ENCODE data around the gene RAB3IL1.
"Not testable (repeated sequence)": the region's sequence is repeated elsewhere in the genome, so short reads cannot be mapped to it uniquely, and the experiment has no call there.

The RAB3IL1 gene, protein sequence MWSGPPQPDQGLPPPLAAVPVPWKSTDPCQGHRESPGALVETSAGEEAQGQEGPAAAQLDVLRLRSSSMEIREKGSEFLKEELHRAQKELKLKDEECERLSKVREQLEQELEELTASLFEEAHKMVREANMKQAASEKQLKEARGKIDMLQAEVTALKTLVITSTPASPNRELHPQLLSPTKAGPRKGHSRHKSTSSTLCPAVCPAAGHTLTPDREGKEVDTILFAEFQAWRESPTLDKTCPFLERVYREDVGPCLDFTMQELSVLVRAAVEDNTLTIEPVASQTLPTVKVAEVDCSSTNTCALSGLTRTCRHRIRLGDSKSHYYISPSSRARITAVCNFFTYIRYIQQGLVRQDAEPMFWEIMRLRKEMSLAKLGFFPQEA

DNA sequence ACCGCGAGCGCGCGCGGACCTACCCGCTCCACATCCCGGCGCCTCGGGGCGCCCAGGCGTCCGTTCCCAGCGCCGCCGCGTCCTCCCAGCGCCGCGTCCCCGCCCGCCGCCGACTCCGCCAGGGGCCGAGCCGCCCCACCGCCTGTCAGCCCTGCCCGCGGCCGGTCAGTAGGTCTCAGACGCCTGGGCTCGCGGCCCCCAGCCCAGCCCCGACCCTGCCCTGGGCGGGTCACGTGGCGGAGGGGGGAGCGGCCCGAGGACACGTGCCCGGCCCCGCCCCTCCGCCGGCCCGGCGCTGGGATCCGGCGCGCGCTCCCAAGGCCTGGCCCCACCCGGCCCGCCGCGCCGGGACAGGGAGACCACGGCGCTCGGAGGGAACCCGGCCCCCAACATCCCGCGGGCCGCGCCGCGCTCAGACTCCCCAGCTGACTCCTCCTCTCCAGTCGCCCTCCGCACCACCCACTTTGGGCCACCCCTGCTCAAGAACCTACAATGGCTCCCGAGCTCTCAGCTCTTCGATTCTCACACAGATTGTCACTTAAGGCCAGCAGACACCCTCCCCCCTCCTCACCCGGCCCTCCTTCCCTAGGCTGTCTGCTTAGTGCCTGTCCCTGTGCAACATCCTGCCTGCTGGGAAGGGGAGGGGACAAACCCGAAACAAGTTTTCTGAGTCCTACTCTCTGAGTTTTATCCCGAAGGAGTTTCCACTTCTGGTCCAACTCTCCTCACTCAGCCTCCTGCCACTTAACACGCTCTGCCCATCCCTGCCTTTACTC lies at the start of gene RAB3IL1:
Gene RAB3IL1, minus strand, starts transcription at position 233 of the 776 bp plus-strand sequence. Its CDS starts 199 bp downstream, at position 34.
- no peak for DNase-seq

DNA sequence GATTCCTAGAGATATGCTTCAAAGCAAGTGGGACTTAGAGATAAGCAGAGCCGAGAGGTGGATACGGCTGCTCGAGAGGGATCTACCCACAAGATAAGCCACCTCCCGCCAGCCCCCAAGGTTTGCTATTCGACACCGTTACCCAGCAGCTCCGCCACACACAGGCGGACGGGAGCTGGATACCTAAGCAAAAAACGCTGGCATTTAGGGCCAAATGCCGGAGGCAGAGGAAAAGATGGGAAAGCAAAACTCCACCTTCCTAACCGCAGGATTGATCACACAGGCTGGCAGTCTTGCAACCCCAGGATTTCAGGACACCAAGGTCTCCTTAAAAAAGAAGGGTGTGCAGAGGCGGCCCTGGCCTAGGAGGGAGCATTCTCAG lies 49.4 kb upstream of the RAB3IL1 start:
- DNase-seq, result peak in 1 of 2 donors; percentile 87

DNA sequence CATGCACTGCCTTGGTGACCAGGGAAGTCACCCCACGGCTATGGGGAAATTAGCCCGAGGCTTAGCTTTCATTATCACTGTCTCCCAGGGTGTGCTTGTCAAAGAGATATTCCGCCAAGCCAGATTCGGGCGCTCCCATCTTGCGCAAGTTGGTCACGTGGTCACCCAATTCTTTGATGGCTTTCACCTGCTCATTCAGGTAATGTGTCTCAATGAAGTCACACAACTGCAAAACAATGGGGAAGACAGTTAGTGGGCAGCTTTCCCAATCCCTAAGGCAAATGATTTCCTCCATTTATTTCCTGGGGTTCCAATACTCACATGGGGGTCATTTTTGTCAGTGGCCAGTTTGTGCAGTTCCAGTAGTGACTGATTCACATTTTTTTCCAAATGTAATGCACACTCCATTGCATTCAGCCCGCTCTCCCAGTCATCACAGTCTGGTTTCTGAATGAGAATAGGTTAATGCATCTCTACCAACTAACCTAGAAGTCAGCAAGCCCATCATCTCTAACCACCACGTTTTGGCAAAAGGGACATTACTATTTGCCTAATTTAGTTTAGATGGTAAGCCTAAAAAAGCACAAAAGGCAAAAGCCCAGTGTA lies 47.4 kb upstream of the RAB3IL1 start:
- DNase-seq, result not testable (repeated sequence)

DNA sequence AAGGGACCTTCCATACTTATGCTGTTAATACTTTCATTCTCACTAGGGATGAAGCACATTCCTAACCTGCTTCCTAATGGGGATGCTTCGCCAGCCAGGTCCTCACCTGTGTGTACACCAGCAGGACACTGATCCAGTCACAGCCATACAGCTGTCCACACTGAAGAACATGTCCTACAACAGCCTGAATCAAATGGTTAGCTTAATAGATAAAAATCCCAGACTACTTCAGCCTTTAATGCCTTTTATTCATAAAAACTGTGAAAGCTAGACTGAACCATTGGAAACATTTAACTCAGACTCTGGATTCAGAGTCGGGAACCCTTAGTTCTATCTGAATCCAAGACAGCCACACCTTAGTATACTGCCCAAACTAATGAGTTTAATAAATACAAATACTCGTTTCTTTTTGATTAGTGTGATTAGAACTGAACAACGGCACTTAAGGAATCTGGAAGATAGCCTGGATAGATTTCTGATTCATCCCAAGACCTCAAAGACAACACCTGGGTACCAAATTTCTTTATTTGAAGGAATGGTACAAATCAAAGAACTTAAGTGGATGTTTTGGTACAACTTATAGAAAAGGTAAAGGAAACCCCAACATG lies 46.8 kb upstream of the RAB3IL1 start:
- DNase-seq, result peak in 1 of 2 donors; percentile 63

DNA sequence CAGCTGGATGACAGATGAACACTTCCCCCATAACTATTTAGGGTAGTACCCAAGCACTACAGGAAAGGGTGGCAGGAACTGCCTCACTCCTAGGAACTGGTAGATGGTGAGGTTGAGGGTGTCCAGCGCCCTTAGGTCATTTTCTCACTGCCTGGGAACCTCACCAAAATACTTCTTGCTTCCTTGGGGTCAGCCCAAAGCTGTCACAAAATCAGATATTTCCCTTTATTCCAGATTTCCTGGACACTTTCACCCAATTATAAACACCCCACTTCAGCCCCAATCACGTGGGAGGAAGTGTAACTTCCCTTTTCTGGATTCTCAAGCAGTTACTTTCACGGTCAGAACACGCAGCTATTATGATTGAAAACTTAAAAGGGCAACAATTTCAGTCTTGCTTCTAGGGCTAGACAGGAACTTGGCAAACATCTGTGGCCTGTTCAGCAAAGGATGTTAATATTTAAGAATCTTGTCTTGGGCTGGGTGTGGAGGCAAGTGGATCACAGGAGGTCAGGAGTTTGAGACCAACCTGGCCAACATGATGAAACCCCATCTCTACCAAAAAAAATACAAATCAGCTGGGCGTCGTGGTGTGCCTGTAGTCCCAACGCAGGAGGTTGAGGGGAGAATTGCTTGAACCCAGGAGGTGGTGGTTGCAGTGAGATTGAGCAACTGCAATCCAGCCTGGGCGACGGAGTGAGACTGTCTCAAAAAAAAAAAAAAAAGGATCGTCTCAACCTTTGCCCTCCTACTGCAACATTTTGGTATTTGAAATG lies 46.1 kb upstream of the RAB3IL1 start:
- DNase-seq, result peak; percentile 64 to 81

DNA sequence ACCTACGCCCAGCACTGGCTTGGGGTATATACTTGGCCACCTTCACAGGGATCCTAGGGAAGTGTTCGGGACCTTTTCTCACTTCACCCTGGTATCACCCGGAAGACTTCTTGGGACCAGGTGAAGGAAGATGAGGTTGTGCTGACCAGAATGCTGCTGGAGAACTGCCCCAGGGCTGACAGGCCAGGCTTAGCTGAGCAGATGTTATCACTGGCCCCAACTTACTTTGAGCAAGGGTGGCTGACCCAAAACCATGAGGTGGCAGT lies 45.6 kb upstream of the RAB3IL1 start:
- peak in 1 of 2 donors; percentile 70 for DNase-seq

DNA sequence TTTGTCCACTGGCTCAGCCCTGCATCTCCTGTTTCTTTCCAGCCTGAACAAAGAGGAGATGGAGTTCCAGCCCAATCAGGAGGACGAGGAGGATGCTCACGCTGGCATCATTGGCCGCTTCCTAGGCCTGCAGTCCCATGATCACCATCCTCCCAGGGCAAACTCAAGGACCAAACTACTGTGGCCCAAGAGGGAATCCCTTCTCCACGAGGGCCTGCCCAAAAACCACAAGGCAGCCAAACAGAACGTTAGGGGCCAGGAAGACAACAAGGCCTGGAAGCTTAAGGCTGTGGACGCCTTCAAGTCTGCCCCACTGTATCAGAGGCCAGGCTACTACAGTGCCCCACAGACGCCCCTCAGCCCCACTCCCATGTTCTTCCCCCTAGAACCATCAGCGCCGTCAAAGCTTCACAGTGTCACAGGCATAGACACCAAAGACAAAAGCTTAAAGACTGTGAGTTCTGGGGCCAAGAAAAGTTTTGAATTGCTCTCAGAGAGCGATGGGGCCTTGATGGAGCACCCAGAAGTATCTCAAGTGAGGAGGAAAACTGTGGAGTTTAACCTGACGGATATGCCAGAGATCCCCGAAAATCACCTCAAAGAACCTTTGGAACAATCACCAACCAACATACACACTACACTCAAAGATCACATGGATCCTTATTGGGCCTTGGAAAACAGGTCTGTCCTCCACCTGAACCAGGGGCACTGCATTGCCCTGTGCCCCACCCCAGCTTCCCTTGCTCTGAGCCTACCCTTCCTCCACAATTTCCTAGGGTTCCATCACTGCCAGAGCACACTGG lies 45.0 kb upstream of the RAB3IL1 start:
- no peak for DNase-seq

DNA sequence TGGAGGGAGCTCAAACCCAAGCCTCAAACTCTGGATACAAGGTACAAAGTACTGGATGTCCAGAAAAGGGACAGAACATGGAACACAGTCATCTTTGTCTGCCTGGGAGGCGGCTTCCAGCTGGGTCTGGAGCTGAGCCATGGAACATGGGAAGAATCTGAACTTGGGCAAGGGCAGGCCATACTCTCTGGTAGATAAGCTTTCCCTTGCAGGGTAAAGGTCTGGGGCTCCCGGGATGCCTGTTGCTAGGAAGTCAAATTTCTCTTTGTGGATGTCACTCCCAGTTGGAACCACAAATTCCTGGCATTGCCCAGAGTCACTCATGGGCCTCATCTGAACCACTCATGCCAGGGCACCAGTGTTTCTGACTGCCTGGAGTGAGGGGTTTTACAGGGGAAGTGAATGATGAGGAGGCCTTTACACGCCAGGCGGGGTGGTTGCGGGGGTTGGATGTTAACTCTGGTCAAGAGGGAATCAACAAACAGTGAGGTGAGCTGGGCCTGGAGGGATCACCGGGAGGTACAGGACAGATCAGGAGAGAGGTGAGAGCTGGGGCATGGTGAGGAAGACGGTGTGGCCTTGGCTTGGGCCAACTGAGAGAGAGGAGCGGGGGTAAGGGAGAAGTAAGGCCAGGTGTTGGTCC lies 44.3 kb upstream of the RAB3IL1 start:
- no peak for DNase-seq

DNA sequence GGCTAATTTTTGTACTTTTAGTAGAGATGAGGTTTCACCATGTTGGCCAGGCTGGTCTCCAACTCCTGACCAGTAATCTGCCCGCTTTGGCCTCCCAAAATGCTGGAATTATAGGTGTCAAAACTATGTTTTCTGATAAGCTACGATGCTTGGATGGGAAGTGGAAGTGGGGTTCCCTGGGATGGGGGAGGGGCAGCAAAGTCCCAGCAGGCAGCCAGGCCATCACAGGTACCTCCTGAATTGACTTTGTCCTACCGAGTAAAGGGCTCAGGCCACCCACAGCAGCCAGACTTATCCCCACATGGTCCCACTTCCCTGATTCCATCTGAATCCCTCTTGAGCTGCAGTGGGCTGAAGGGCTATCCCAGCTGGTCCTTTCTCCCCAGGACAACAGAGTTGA lies 43.2 kb upstream of the RAB3IL1 start:
- DNase-seq, result no peak

DNA sequence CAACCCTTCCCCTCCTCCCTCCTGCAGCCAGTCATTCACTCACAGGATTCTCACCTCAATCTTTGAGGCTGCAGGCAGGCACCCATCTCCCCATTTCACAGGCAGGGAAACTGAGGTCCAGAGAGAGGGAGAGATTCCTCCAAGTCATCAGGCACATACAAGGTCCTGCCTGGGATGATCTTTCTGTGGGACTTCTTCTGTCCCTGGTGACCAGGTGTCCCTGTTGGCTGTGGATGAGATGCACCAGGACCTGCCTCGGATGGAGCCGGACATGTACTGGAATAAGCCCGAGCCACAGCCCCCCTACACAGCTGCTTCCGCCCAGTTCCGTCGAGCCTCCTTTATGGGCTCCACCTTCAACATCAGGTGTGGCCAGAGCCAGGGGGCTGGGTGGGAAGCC lies 42.3 kb upstream of the RAB3IL1 start:
- DNase-seq, result no peak

DNA sequence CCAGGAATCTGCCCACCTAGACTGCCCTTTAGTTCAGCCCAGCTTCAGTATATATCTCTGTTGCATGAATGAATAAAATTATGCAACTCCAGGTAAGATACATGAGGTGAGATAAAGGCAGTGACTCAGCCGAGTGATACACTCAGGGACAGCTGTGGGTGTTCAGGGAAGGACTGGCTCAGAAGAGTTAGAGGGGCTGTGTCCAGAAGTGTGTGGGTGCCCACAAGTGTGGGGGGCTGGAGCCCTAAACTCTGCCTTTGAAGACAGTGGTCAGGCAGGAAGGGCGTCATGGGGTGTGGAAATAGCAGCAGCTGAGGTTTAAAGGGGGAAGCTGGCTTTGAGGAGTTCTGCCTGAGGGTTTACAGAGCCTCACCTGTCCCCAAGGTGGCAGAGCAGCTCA lies 41.7 kb upstream of the RAB3IL1 start:
- no peak for DNase-seq

DNA sequence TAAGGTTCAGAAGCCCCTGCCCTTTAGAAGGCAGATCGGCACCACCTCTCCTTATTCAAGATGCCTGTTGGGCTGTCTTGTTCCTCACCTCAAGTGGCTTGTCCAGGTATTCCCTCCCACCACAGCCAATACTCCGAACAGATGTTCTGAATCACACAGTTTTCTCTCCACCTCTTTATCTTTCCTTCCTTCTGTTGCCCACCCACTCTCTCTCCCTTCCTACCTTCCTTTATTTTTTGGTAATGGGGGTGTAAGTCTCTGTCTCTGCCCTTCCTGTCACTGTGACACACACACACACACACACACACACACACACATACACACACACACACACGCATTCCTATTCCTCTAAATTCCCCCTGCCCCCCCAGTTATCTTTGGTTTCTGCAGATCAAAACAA lies 41.2 kb upstream of the RAB3IL1 start:
- DNase-seq, result no peak

DNA sequence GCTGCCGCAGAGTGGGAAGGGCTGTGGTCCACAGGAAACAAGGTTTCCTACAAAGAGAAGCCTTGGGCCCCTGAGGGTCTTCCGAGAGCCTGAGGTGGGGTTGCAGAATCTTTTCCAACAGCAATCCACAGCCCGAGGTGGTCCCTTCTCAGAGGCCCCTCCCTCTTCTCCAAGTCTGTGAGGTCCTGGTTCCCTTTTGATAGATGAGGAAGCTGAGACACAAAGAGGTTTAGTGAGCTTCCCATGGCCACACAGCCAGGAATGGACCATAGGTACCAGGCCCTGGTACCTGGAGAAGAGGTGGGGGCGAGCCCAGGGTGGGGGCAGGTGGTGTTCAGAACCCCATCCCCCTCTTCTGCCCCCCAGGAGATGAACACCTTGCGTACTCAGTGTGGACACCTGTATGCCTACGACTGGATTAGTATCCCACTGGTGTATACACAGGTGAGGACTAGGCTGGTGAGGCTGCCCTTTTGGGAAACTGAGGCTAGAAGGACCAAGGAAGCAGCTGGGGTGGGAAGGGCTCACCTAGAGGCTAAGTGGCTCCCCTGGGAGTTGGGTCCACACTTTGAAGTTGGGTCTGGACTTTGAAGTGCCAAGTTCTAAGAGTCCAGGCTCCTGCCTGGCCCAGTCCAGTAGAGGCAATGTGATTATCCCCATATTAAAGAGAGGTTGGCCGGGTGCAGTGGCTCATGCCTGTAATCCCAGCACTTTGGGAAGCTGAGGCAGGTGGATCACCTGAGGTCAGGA lies 39.8 kb upstream of the RAB3IL1 start:
- no peak for DNase-seq

DNA sequence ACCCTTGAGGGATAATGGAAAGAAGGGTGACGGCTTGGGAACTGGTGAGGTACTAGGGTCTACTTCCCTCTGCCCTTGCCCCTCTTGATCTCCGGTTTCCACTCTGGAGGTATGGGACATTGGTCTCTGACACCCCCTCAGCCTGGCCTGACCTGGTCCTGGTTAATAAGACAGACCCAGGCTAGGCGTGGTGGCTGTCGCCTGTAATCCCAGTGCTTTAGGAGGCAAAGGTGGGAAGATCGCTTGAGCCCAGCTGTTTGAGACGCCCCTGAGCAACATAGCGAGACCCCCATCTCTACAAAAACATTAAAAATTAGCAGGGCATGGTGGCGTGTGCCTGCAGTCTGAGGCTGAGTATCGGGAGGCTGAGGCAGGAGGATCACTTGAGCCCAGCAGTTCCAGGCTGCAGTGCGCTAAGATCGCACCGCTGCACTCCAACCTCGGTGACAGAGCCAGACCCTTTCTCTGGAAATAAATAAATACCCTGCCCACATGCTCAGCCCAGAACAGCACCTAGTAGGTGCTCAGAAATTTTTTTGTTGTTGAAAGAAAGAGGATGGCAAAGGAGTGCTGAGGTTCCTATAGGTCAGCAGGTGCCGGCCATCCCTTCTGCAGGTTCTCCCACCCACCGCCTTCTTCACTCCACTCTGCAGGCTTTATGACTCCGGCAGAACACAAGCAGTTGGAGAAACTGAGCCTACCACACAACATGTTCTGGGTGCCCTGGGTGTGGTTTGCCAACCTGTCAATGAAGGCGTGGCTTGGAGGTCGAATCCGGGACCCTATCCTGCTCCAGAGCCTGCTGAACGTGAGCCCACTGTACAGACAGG lies 39.0 kb upstream of the RAB3IL1 start:
- DNase-seq, result no peak

DNA sequence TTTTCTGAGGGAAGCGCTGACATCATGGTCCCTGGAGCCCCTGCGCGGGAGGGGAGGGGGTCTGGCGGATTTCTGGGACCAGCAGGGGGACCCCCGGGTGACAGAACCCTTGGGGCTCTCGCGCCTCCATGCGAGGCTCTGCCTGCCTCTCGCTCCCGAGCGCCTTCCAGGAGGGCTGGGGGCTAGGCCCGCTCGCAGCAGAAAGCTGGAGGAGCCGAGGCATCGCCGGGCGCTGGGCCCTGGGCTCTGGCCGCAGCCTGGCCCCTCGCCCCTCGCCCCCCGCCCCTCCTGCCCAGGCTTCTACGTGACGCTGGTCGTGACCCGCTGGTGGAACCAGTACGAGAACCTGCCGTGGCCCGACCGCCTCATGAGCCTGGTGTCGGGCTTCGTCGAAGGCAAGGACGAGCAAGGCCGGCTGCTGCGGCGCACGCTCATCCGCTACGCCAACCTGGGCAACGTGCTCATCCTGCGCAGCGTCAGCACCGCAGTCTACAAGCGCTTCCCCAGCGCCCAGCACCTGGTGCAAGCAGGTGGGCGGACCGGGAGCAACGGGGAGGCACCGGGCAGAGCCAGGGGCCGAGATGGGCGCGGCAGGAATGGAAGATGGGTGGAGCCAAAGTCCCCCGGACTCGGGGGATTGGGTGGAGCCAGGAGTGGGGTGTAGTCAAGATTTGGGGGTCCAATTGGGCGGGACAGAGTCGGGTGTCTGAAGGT lies 38.2 kb upstream of the RAB3IL1 start:
- no peak for DNase-seq

DNA sequence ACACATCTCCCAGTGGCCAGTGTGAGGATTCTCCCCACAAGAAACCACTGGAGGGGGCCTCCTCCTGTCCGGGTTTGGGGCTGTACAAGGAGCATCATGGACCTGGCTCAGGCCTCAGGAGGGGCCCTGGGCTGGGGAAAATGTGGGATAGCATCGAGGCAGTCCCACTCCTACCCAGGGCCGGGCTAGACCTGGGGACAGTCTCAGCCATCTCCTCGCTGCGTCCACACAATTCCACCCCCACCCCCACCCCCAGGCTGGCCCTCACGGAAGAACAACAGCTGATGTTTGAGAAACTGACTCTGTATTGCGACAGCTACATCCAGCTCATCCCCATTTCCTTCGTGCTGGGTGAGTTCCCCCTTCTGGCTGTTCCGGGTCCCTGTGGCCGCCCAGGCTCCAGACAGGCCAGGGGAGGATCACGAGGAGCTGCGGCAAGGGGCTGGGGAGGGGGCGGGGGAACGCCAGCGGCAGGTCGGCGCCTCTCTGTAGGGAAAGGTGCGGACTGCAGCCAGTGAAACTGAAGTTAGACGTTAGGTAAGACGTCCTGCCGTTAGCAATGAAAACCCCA lies 37.6 kb upstream of the RAB3IL1 start:
- peak; percentile 41 to 51 for DNase-seq

DNA sequence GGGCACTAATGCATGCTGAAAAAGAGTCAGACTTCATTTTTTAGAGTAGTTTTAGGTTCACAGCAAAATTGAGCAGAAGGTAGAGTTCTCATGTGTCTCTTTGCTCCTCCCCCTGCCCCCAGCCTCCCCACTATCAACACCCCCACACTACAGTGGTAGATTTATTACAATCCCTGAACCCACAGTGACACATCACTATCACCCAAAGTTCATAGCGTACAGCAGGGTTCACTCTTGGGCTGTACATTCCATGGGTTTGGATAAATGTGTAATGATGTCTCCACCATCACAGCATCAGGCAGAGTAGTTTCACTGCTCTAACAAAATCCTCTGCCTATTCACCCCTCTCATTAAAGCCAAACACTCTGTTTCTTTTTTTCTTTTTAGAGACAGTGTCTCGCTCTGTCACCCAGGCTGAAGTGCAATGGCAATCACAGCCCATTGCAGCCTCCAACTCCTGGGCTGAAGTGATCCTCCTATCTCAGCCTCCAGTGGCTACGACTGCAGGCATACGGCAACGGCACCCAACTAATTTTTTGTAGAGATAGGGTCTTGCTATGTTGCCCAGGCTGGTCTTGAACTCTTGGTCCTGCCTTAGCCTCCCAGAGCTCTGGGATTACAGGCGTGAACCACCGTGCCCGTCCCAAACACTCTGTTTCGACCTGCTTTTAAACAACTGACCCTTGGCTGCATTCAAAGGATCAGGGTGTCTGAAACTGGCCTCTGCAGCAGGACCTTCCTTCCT lies 36.9 kb upstream of the RAB3IL1 start:
- peak in 1 of 2 donors; percentile 5 for DNase-seq

DNA sequence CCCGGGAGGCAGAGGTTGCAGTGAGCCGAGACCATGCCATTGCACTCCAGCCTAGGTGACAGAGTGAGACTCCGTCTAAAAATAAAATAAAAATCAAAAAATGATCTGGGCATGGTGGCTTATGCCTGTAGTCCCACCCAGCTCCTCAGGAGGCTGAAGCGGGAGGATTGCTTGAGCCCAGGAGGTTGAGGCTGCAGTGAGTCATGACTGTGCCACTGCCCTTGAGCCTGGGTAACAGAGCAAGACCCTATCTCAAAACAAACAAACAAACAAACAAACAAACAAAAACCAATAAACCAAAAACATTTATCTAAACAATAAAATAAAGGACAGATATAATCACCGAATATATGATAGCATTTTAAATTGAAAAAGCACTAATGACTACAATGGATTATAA lies 36.3 kb upstream of the RAB3IL1 start:
- not testable (repeated sequence) for DNase-seq
